Sigmoid colon (tissue), 7 donors: ENCODE results near the gene MAP3K14. TPM values are rescaled to one million over a fixed set of nuclear protein-coding genes. Genes with fewer than 3 reads are reported as not detected.

Experiments used
- DNase-seq: peaks from one replicate; pipeline ENCODE4 v3.0.0-alpha.2; 2019
- H3K27ac ChIP-seq, 4 donors: fragments of 200-600 bp; sonication (generic); one replicate each; pipeline ENCODE4 v1.5.1; 2016 to 2019; ENCODE audit warnings: mild to moderate bottlenecking in 1 of 4
- H3K27me3 ChIP-seq, 3 donors: fragments of 200-600 bp; sonication (generic); one replicate each; pipeline ENCODE4 v1.5.1; 2019; ENCODE audit warnings: mild to moderate bottlenecking in 1 of 3
- H3K36me3 ChIP-seq, 4 donors: fragments of 200-600 bp; sonication (generic); one replicate each; pipeline ENCODE4 v1.5.1; 2016 to 2019
- H3K4me1 ChIP-seq, 4 donors: fragments of 200-600 bp; sonication (generic); one replicate each; pipeline ENCODE4 v1.5.1; 2017 to 2019
- H3K4me3 ChIP-seq, 4 donors: fragments of 200-600 bp; sonication (generic); one replicate each; pipeline ENCODE4 v1.5.1; 2017 to 2019; ENCODE audit warnings: mild to moderate bottlenecking in 2 of 4, moderate library complexity in 1 of 4
- H3K9me3 ChIP-seq, 4 donors: fragments of 200-600 bp in 3 of 4; sonication (generic) in 3 of 4; one replicate each; pipeline versions ENCODE4 v1.5.1 to v1.6.1; 2013 to 2019
- EP300 ChIP-seq, 4 donors: sonication (generic); formaldehyde crosslinking; IDR thresholded peaks; one replicate each; pipeline ENCODE4 v1.6.1; 2017; ENCODE audit warnings: antibody characterized with exemption in 4 of 4
- POLR2A ChIP-seq, 2 donors: fragments of 450-650 bp; IDR thresholded peaks; one replicate each; pipeline ENCODE4 v1.6.1; 2016; ENCODE audit warnings: antibody characterized with exemption in 2 of 2, mild to moderate bottlenecking in 2 of 2, moderate library complexity in 2 of 2
- POLR2AphosphoS5 ChIP-seq, 4 donors: sonication (generic); formaldehyde crosslinking; IDR thresholded peaks; one replicate each; pipeline ENCODE4 v1.6.1; 2017; ENCODE audit warnings: antibody characterized with exemption in 4 of 4
- WGBS, 2 donors: extraction: QIAGEN DNeasy Blood & Tissue Kit; methylation state at CpG; one replicate each; pipeline ENCODE4 v1.1.7; 2013; 5-methylcytosine and 5-hydroxymethylcytosine counted together
- intact Hi-C: fragments of 100-400 bp; cut with DNase I; formaldehyde crosslinking; loops from one replicate; pipeline ENCODE4 v1.15.1; 2023
- polyA plus RNA-seq, 3 donors: library from polyadenylated mRNA; stranded (reverse); fragments of 200-250 nt; gene quantifications; one replicate each; pipeline ENCODE4 v1.2.3, GENCODE V29; 2013
- total RNA-seq, 4 donors: library from RNA; depleted of rRNA; stranded (reverse); fragments of >200 nt; gene quantifications; one replicate each; pipeline ENCODE4 v1.1.0, GENCODE V29; 2016
- TF ChIP-seq, protein P1 (sequence below), 4 experiments: fragments of 450-650 bp in 3 of 4; fragments of 200-600 bp in 1 of 4; IDR thresholded peaks; one replicate each; pipeline ENCODE4 v1.5.1; 2016 to 2019; ENCODE audit warnings: antibody characterized with exemption in 4 of 4, mild to moderate bottlenecking in 3 of 4, moderate library complexity in 2 of 4
- donor health status: healthy with polysubstance abuse.
- donor health status: Bipolar disorder and iron deficiency.
- donor health status: healthy.

The MAP3K14 gene
- total and polyA plus RNA-seq, 7 donors, result 7.2 to 28.5 (median 11.1) TPM

DNA sequence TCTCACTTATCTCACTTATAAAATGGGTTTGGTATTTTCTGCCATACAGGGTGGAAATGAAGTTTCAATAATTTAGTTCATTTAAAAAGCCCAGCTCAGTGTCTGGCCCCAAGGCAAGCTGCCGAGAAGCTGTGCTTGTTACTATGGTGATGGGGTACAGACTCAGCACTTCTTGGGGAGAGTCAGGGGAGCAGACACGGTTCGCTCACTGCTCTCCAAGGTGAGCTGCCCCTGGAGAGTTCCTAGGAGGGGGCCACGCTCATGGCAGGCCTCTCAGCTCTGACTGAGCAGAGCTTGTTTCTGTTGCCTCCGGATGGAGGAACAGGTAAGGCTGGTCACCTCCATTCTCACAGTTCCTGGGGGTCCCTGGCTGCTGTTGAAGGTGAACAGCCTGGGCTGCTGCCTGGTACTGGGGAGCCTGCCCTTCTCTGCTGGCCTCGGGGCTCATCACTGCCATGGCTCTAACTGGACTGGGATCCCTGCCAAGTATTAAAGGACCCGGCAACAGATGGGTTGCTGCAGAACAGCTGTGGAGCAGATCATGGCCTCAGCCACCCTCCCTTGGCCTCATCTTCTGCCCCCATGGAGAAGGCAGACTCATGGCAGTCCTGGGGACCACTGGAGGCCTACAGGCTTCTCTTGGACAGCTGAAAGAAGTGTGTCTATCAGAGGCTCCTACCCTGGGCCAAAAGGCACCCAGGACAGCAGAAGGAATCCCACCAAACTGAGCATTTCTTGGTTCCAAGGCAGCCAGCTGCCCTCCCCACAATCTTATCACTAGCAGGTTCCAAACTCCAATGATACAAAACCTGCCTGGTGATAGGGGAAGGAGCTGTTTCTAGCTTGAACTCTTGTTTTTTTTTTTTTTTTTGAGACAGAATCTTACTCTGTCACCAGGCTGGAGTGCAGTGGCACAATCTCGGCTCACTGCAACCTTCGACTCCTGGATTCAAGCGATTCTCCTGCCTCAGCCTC lies 29.0 kb downstream of the MAP3K14 start:
- TF ChIP-seq EP300 (IDR thresholded peaks at IDR 0.05) (no peak), POLR2AphosphoS5 (IDR thresholded peaks at IDR 0.05) (peak in 1 of 4 donors; percentile 5)
- peaks cover 9 to 63% (median 30%) of the 10 kb centered on the region in 4 donors for H3K36me3 ChIP-seq

DNA sequence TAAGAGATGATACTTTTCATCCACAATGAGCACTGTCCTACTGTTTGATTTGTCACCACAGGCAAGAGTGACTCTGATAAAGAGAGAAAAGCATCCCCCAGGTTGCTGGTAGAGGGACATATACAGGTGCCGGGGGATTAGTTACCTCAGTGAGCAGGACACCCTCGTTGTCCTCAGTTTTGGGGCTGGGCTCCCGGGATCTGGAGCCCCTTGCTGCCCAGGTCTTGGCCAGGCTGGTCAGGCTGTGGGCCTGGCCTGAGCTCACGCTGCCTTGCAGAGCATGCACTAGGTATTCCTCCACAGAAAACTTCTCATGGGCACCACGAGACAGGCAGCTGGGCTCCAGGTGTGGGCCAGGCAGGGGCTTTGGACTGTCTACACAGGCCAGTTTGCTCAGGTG lies 30.5 kb downstream of the MAP3K14 start:
- WGBS, 2 donors, result 90 to 95% methylated on average over 5 of the region's 5 CpGs
- TF ChIP-seq, protein P1, sequence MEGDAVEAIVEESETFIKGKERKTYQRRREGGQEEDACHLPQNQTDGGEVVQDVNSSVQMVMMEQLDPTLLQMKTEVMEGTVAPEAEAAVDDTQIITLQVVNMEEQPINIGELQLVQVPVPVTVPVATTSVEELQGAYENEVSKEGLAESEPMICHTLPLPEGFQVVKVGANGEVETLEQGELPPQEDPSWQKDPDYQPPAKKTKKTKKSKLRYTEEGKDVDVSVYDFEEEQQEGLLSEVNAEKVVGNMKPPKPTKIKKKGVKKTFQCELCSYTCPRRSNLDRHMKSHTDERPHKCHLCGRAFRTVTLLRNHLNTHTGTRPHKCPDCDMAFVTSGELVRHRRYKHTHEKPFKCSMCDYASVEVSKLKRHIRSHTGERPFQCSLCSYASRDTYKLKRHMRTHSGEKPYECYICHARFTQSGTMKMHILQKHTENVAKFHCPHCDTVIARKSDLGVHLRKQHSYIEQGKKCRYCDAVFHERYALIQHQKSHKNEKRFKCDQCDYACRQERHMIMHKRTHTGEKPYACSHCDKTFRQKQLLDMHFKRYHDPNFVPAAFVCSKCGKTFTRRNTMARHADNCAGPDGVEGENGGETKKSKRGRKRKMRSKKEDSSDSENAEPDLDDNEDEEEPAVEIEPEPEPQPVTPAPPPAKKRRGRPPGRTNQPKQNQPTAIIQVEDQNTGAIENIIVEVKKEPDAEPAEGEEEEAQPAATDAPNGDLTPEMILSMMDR (IDR thresholded peaks at IDR 0.05), result no peak
- TF ChIP-seq POLR2AphosphoS5 (IDR thresholded peaks at IDR 0.05), result no peak
- DNase-seq, result no peak
- Histone ChIP-seq H3K4me3 (no peak overlapping the region), H3K9me3 (no peaks in the 10 kb centered on the region), H3K36me3 (peaks cover 9 to 68% (median 31%) of the 10 kb centered on the region in 4 donors), H3K4me1 (peaks cover 0 to 99% (median 84%) of the 10 kb centered on the region in 4 donors), H3K27me3 (no peaks in the 10 kb centered on the region), H3K27ac (peak overlapping the region; percentile 14 to 98 (median 92))
- intact Hi-C loops, result no loop called here

More for the DNA sequence above, 29.0 kb downstream of the MAP3K14 start:
- intact Hi-C loops, result no loop called here
- DNase-seq, result no peak
- Histone ChIP-seq H3K9me3 (no peaks in the 10 kb centered on the region), H3K27me3 (no peaks in the 10 kb centered on the region), H3K4me1 (peaks cover 0 to 99% (median 90%) of the 10 kb centered on the region in 4 donors), H3K4me3 (no peak overlapping the region), H3K27ac (peak overlapping the region; percentile 79 to 98 (median 92))
- 72 to 75% methylated on average over 10 of the region's 10 CpGs for WGBS, 2 donors

DNA sequence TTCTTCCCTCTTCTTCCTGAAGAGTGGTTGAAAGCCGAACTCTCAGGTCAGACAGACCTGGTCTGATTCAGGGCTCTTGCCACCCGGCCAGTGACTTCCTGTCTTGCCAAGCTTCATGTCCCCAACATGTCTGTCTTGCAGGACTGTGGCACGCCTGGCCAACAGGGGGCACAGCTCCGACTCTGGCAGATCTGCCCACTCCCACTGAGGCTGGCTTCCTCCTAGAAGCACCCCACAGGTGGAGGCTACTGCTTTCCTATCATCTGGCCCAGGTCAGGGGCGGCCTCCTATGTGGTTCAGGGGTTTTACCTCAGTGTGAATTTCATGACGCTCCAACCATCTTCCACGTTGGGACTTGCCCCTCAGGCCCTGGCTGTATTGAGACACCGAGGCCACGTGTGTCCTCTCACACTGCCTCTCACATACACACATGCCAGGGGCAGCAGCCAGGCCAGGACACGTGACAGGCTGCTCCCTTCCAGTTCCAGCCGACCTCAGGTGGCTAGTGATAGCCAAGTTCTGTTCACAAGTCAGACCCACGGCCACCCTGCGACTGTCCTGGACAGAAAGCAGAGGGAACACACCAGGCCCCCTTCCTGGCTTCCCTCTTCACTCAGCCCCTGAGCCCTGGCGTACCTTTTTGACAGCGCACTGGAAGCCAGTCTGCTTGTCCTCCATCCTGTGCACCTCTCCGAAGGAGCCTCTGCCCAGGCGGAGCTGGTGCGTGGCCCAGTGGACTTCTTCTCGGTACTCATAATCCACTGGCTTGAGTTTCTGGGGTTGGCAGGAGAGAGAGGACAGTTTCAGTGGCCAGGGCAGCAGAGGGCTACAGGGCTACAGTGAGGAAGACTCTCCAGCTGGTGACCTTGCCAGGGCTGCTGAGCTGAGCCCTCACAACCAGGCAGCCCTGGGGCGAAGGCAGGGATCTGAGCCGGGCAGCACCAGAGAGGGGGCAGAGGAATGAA lies 32.4 kb downstream of the MAP3K14 start:
- DNase-seq, result peak; percentile 85
- H3K27me3 ChIP-seq, result no peaks in the 10 kb centered on the region
- H3K9me3 ChIP-seq, result no peaks in the 10 kb centered on the region
- H3K4me3 ChIP-seq, result no peak overlapping the region
- intact Hi-C loops, result no loop called here
- H3K27ac ChIP-seq, result peak overlapping the region; percentile 82 to 98 (median 92)
- H3K4me1 ChIP-seq, result peaks cover 0 to 88% (median 75%) of the 10 kb centered on the region in 4 donors
- TF ChIP-seq EP300 (IDR thresholded peaks at IDR 0.05), result no peak
- peak in 3 of 4 donors; percentile 18 to 27 (median 20) for TF ChIP-seq POLR2AphosphoS5 (IDR thresholded peaks at IDR 0.05)
- 87% methylated on average over 21 of the region's 21 CpGs for WGBS, 2 donors
- H3K36me3 ChIP-seq, result peaks cover 9 to 73% (median 32%) of the 10 kb centered on the region in 4 donors

DNA sequence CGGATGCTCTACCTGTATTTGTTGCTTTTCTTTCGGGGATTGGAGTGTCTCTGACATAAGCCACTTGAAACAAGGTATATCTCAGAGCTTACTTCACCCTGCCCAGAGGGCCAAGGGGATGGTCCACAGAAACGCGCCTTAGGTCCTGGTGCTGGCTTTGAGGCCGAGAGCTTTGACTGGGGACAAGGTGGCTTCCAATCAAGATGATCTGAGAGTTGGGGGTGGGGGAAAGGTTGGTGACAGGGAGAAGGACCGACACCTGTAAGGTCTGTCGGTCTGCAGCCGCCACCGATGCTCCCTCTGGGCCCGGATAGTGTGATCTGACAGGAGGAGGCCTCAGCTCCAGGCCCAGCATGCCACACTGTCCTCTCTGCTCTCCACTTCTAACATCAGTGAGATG lies 33.1 kb downstream of the MAP3K14 start:
- Histone ChIP-seq H3K36me3 (peaks cover 9 to 73% (median 32%) of the 10 kb centered on the region in 4 donors), H3K27ac (peak overlapping the region; percentile 82 to 98 (median 92)), H3K4me1 (peaks cover 0 to 88% (median 74%) of the 10 kb centered on the region in 4 donors), H3K27me3 (no peaks in the 10 kb centered on the region), H3K9me3 (no peaks in the 10 kb centered on the region), H3K4me3 (no peak overlapping the region)
- no peak for DNase-seq
- intact Hi-C loops, result loop anchor here (2.0 kb wide), 1 partner anchor 35 kb away; no protein-coding TSS in a partner anchor
- TF ChIP-seq EP300 (IDR thresholded peaks at IDR 0.05), result no peak
- no peak for TF ChIP-seq POLR2A (IDR thresholded peaks at IDR 0.05)
- TF ChIP-seq POLR2AphosphoS5 (IDR thresholded peaks at IDR 0.05), result no peak
- TF ChIP-seq, protein P1 (IDR thresholded peaks at IDR 0.05), result no peak
- WGBS, 2 donors, result 86 to 93% methylated on average over 10 of the region's 10 CpGs
